H1 (cell line): ENCODE results near the gene CTAGE1. TPM values are rescaled to one million over a fixed set of nuclear protein-coding genes. Genes with fewer than 3 reads are reported as not detected.

Experiments
- CTCF ChIA-PET: fragments of 300-600 bp; sonication (Branson Sonifier 250); formaldehyde crosslinking; loops from one replicate; lab custom pipeline; 2021; ENCODE audit not compliant: partially characterized antibody; lab: Charles Lee
- POLR2A ChIA-PET: fragments of 300-600 bp; sonication (Branson Sonifier 250); formaldehyde crosslinking; loops from one replicate; lab custom pipeline; 2021; ENCODE audit warnings: inconsistent platforms; ENCODE audit not compliant: partially characterized antibody; lab: Charles Lee
- DNase-seq, 2 experiments: peaks; one replicate each; pipeline versions ENCODE4 v3.0.0 to v3.0.0-alpha.2; 2010 to 2022; ENCODE audit warnings: low spot score in 2 of 2, low read depth in 1 of 2, mixed read lengths in 1 of 2
- FAIRE-seq: peaks from 2 replicates; lab custom pipeline; 2011; peaks lifted over from hg19 to GRCh38; lab: Jason Lieb, UNC
- H2AFZ ChIP-seq: 2 replicates; pipeline ENCODE4 v1.8.1; 2012; ENCODE audit warnings: low read length, inconsistent platforms
- H2AK5ac ChIP-seq: 2 replicates; pipeline ENCODE4 v1.6.1; 2013; ENCODE audit warnings: low read depth, low read length
- H2BK120ac ChIP-seq: replicated peaks from 2 replicates; pipeline ENCODE3; 2013; ENCODE audit warnings: low read depth, low read length, inconsistent platforms
- H2BK12ac ChIP-seq: 2 replicates; pipeline ENCODE4 v1.6.1; 2013; ENCODE audit warnings: low read depth, low read length
- H2BK15ac ChIP-seq: 2 replicates; pipeline ENCODE4 v1.6.1; 2013; ENCODE audit warnings: low read length
- H2BK20ac ChIP-seq: 2 replicates; pipeline ENCODE4 v1.6.1; 2013; ENCODE audit warnings: low read length
- H2BK5ac ChIP-seq: 2 replicates; pipeline ENCODE4 v1.6.1; 2013; ENCODE audit warnings: low read depth, low read length
- H3K14ac ChIP-seq: 2 replicates; pipeline ENCODE4 v1.6.1; 2013; ENCODE audit warnings: inconsistent platforms; ENCODE audit not compliant: insufficient read length
- H3K18ac ChIP-seq: 2 replicates; pipeline ENCODE4 v1.6.1; 2013; ENCODE audit warnings: low read length; ENCODE audit errors: extremely low read depth
- H3K23ac ChIP-seq: 2 replicates; pipeline ENCODE4 v1.6.1; 2013; ENCODE audit warnings: inconsistent platforms; ENCODE audit not compliant: insufficient read length
- H3K23me2 ChIP-seq: 2 replicates; pipeline ENCODE4 v1.6.1; 2013; ENCODE audit warnings: low read depth, low read length
- H3K27ac ChIP-seq: 2 replicates; pipeline ENCODE4 v1.6.1; 2011; ENCODE audit warnings: low read depth, low read length, inconsistent platforms
- H3K27me3 ChIP-seq, 4 experiments: replicated peaks in 1 of 4; 1 replicate in 1 of 4; 2 replicates in 3 of 4; pipeline versions ENCODE4 v1.6.1 to v1.8.1; 2011 to 2013; ENCODE audit warnings: low read length in 3 of 4, mild to moderate bottlenecking in 3 of 4, inconsistent platforms in 2 of 4, mixed read lengths in 2 of 4, moderate library complexity in 1 of 4; ENCODE audit not compliant: control insufficient read depth in 3 of 4, insufficient read depth in 3 of 4; ENCODE audit errors: extremely low read depth in 1 of 4
- H3K36me3 ChIP-seq, 4 experiments: 2 replicates each; pipeline versions ENCODE4 v1.6.1 to v1.8.1; 2011 to 2013; ENCODE audit warnings: mild to moderate bottlenecking in 4 of 4, low read length in 3 of 4, moderate library complexity in 2 of 4, control low read depth in 1 of 4, inconsistent platforms in 1 of 4; ENCODE audit not compliant: insufficient read depth in 4 of 4, control insufficient read depth in 2 of 4
- H3K4ac ChIP-seq: replicated peaks from 2 replicates; pipeline ENCODE3; 2013; ENCODE audit warnings: low read length, low read depth, mixed read lengths, inconsistent platforms; ENCODE audit not compliant: insufficient read length
- H3K4me1 ChIP-seq, 4 experiments: replicated peaks in 1 of 4; 1 replicate in 1 of 4; 2 replicates in 3 of 4; pipeline versions ENCODE4 v1.6.1 to v1.8.1; 2011 to 2013; ENCODE audit warnings: low read length in 3 of 4, inconsistent platforms in 2 of 4, mixed read lengths in 1 of 4; ENCODE audit not compliant: insufficient read depth in 4 of 4, control insufficient read depth in 3 of 4
- H3K4me2 ChIP-seq, 2 experiments: 2 replicates each; pipeline versions ENCODE4 v1.6.1 to v1.8.1; 2011 to 2013; ENCODE audit warnings: low read depth in 2 of 2, low read length in 2 of 2, control low read depth in 1 of 2, inconsistent platforms in 1 of 2, mild to moderate bottlenecking in 1 of 2; ENCODE audit not compliant: insufficient read depth in 1 of 2
- H3K4me3 ChIP-seq, 4 experiments: fragments of 200-600, 300-600 bp in 1 of 4; sonication (generic), shearing (Covaris generic), sonication (Bioruptor Twin) in 1 of 4; 2 replicates each; pipeline versions ENCODE4 v1.5.1 to v1.8.1; 2011 to 2016; ENCODE audit warnings: low read length in 4 of 4, low read depth in 3 of 4, control low read depth in 2 of 4, inconsistent platforms in 2 of 4, mild to moderate bottlenecking in 2 of 4, mixed read lengths in 1 of 4, moderate library complexity in 1 of 4; ENCODE audit not compliant: insufficient read depth in 2 of 4; ENCODE audit errors: extremely low read depth in 1 of 4
- H3K56ac ChIP-seq: replicated peaks from 2 replicates; pipeline ENCODE3; 2013; ENCODE audit warnings: low read depth, mild to moderate bottlenecking, mixed read lengths, low read length, inconsistent platforms; ENCODE audit not compliant: insufficient read length
- H3K79me1 ChIP-seq: 2 replicates; pipeline ENCODE4 v1.6.1; 2013; ENCODE audit warnings: low read depth, low read length, control low read depth
- H3K79me2 ChIP-seq, 2 experiments: 2 replicates each; pipeline versions ENCODE4 v1.6.1 to v1.8.1; 2012 to 2013; ENCODE audit warnings: low read length in 2 of 2, mild to moderate bottlenecking in 2 of 2, inconsistent platforms in 1 of 2; ENCODE audit not compliant: insufficient read depth in 2 of 2, control insufficient read depth in 1 of 2
- H3K9ac ChIP-seq, 4 experiments: replicated peaks in 1 of 4; 1 replicate in 1 of 4; 2 replicates in 3 of 4; pipeline versions ENCODE4 v1.6.1 to v1.8.1; 2011 to 2013; ENCODE audit warnings: low read depth in 3 of 4, low read length in 3 of 4, control low read depth in 2 of 4, mild to moderate bottlenecking in 2 of 4, moderate library complexity in 2 of 4, inconsistent platforms in 1 of 4; ENCODE audit errors: extremely low read depth in 1 of 4
- H3K9me3 ChIP-seq, 2 experiments: 2 replicates each; pipeline versions ENCODE4 v1.6.1 to v1.8.1; 2012 to 2013; ENCODE audit warnings: mild to moderate bottlenecking in 2 of 2, moderate library complexity in 2 of 2, control low read depth in 1 of 2, inconsistent platforms in 1 of 2, low read depth in 1 of 2, low read length in 1 of 2, mixed read lengths in 1 of 2; ENCODE audit not compliant: insufficient read depth in 2 of 2
- H4K20me1 ChIP-seq, 2 experiments: replicated peaks in 1 of 2; 2 replicates each; pipeline versions ENCODE3 to v1.8.1; 2011 to 2013; ENCODE audit warnings: inconsistent platforms in 2 of 2, low read length in 2 of 2, mild to moderate bottlenecking in 1 of 2; ENCODE audit not compliant: insufficient read depth in 2 of 2, control insufficient read depth in 1 of 2
- H4K5ac ChIP-seq: 2 replicates; pipeline ENCODE4 v1.6.1; 2013; ENCODE audit warnings: low read length, low read depth, mixed read lengths, inconsistent platforms; ENCODE audit not compliant: insufficient read length
- H4K8ac ChIP-seq: 2 replicates; pipeline ENCODE4 v1.8.0; 2013; ENCODE audit warnings: mild to moderate bottlenecking, moderate library complexity, low read length, inconsistent platforms; ENCODE audit not compliant: insufficient read depth; ENCODE audit errors: extremely low read depth
- H4K91ac ChIP-seq: replicated peaks from 2 replicates; pipeline ENCODE3; 2013; ENCODE audit warnings: low read length, mixed read lengths, inconsistent platforms; ENCODE audit not compliant: insufficient read length
- BRCA1 ChIP-seq: IDR thresholded peaks from 2 replicates; pipeline ENCODE4 v1.6.1; 2012; ENCODE audit warnings: low read depth, low read length, improper control_type of control experiment
- CBX5 ChIP-seq: fragments of 300-800, 300-1000 bp; sonication (generic); IDR thresholded peaks from 2 replicates; pipeline ENCODE4 v1.7.1; 2016; ENCODE audit warnings: antibody characterized with exemption, low read length, low read depth
- CTBP2 ChIP-seq: IDR thresholded peaks from 2 replicates; pipeline ENCODE4 v1.7.0; 2011; ENCODE audit warnings: borderline replicate concordance, mild to moderate bottlenecking, moderate library complexity, mixed read lengths, low read length; ENCODE audit not compliant: insufficient read depth, insufficient read length
- E2F6 ChIP-seq: IDR thresholded peaks from 2 replicates; pipeline ENCODE4 v1.6.1; 2012; ENCODE audit warnings: inconsistent platforms
- EGR1 ChIP-seq: IDR thresholded peaks from 2 replicates; pipeline ENCODE4 v1.6.1; 2011; ENCODE audit warnings: low read depth, low read length, borderline replicate concordance
- JUND ChIP-seq: IDR thresholded peaks from 2 replicates; pipeline ENCODE4 v1.6.1; 2011; ENCODE audit warnings: mild to moderate bottlenecking, improper control_type of control experiment, low read length
- NANOG ChIP-seq: IDR thresholded peaks from 2 replicates; pipeline ENCODE4 v1.6.1; 2011; ENCODE audit warnings: low read length, low read depth, mild to moderate bottlenecking, inconsistent platforms; ENCODE audit not compliant: insufficient read depth, poor library complexity, severe bottlenecking
- NRF1 ChIP-seq: IDR thresholded peaks from 2 replicates; pipeline ENCODE4 v1.6.1; 2011; ENCODE audit warnings: mild to moderate bottlenecking, low read depth, low read length, improper control_type of control experiment
- RXRA ChIP-seq: IDR thresholded peaks from 2 replicates; pipeline ENCODE4 v1.6.1; 2011; ENCODE audit warnings: low read depth, mild to moderate bottlenecking, low read length, moderate library complexity; ENCODE audit not compliant: insufficient read depth
- SP2 ChIP-seq: IDR thresholded peaks from 2 replicates; pipeline ENCODE4 v1.6.1; 2012; ENCODE audit warnings: mild to moderate bottlenecking, low read length, inconsistent platforms
- SP4 ChIP-seq: IDR thresholded peaks from 2 replicates; pipeline ENCODE4 v1.6.1; 2012; ENCODE audit warnings: low read length, inconsistent platforms
- TCF12 ChIP-seq: IDR thresholded peaks from 2 replicates; pipeline ENCODE4 v1.6.1; 2011; ENCODE audit warnings: low read depth, mild to moderate bottlenecking, low read length
- USF2 ChIP-seq: IDR thresholded peaks from 2 replicates; pipeline ENCODE4 v1.6.1; 2011; ENCODE audit warnings: low read length, improper control_type of control experiment
- WGBS, 2 experiments: shearing (Covaris generic) in 1 of 2; methylation state at CpG; one replicate each; pipeline versions ENCODE4 v1.1.6 to v1.1.7; 2013 to 2015; ENCODE audit warnings: low lambda C conversion rate in 2 of 2, mixed read lengths in 2 of 2, inconsistent platforms in 1 of 2, low coverage in 1 of 2, missing lambda C conversion rate in 1 of 2; ENCODE audit not compliant: insufficient replicate concordance in 2 of 2, insufficient coverage in 1 of 2, insufficient read length in 1 of 2; ENCODE audit errors: extremely low coverage in 1 of 2, missing lambda C conversion rate in 1 of 2; 5-methylcytosine and 5-hydroxymethylcytosine counted together
- polyA plus RNA-seq, 7 experiments: library from polyadenylated mRNA; depleted of rRNA in 3 of 7; stranded (reverse) in 5 of 7; unstranded in 2 of 7; fragments of >200 nt in 5 of 7; fragments of 200-250 nt in 2 of 7; gene quantifications; 1 replicate in 5 of 7; 2 replicates in 1 of 7; 4 replicates in 1 of 7; pipeline versions ENCODE4 v1.2.1 to v1.2.3, GENCODE V29; 2011 to 2013; ENCODE audit warnings: missing spikeins in 2 of 7, mixed read lengths in 2 of 7
- total RNA-seq: library from RNA; stranded (reverse); fragmentation: NEBNext Ultra II Directional; extraction: Animal tissue kit (Norgen Biotek cat#: 25700); gene quantifications from 2 replicates; pipeline ENCODE4 v1.2.1, GENCODE V29; 2021

CTAGE1 gene
- total and polyA plus RNA-seq, 2 of the 8 experiments (the other 6 are each of a cell fraction or from before 2014, with no cell fraction given), result not detected

GRCh38 chr18:22456116-22456480, 38.4 kb upstream of the CTAGE1 start:
- no peak overlapping the region for H3K27ac ChIP-seq
- POLR2A ChIA-PET, result no interaction called here
- TF ChIP-seq EGR1 (no peak), USF2 (no peak), CTBP2 (no peak), NANOG (no peak), SP4 (no peak), NRF1 (no peak), JUND (no peak), BRCA1 (no peak), E2F6 (no peak), SP2 (no peak), CBX5 (no peak), RXRA (no peak), TCF12 (no peak)

More at GRCh38 chr18:22456116-22456480, 38.4 kb upstream of the CTAGE1 start:
- Histone ChIP-seq H2BK120ac (no peak overlapping the region), H3K14ac (no peak overlapping the region), H3K4me1 (peaks cover 0 to 9% (median 1%) of the 10 kb centered on the region in 4 experiments; a peak in 3 of 7 replicates), H3K4me3 (no peak overlapping the region), H3K27me3 (no peaks in the 10 kb centered on the region), H2BK20ac (no peak overlapping the region), H3K4me2 (no peak overlapping the region), H3K9me3 (no peaks in the 10 kb centered on the region), H4K20me1 (no peaks in the 10 kb centered on the region), H4K5ac (no peak overlapping the region), H4K8ac (no peak overlapping the region), H3K79me1 (no peaks in the 10 kb centered on the region), H2BK5ac (no peak overlapping the region), H2BK15ac (no peak overlapping the region), H2BK12ac (no peak overlapping the region), H4K91ac (no peak overlapping the region), H3K18ac (no peak overlapping the region), H2AFZ (no peak overlapping the region), H3K23me2 (no peaks in the 10 kb centered on the region), H3K23ac (no peak overlapping the region), H3K56ac (no peak overlapping the region), H3K9ac (no peak overlapping the region), H3K79me2 (no peaks in the 10 kb centered on the region), H2AK5ac (no peak overlapping the region), H3K36me3 (no peaks in the 10 kb centered on the region), H3K4ac (no peak overlapping the region)
- WGBS, 2 experiments, result 83% methylated on average over 6 of the region's 6 CpGs; no CpG with 5 or more reads in 1 of the 2 experiments
- no peak for DNase-seq
- FAIRE-seq, result no peak
- CTCF ChIA-PET, result no interaction called here
